ENCODE measurements around the gene PRRC2A.

PRRC2A gene

DNA sequence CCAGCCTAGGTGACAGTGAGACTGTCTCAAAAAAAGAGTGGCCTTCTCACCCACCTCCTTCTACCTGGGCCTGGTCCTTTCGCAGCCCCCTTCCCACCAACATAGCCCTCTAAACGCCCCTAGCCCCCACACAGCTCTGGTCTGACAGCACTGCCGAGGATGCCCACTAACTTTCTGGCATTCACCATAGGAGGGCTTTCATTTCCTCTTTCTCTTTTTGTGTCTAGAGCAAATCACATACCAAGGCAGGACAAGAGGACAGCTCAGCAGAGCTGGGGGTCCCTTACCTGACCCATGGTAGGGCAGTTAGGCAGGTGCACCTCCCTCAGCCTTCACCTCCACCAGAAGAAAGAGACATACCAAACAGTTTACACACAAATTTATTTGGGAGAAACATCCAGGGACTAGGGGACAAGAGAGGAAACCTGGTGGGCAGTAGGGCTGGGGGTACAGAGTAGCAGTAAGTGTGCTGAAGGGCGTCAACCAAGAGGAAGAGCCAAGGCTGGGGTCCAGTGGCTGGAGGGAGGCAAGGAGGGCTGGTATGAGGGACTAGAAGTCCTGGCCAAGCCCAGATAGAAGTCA lies 55.9 kb downstream of the PRRC2A start:
- DNase-seq = no peak

DNA sequence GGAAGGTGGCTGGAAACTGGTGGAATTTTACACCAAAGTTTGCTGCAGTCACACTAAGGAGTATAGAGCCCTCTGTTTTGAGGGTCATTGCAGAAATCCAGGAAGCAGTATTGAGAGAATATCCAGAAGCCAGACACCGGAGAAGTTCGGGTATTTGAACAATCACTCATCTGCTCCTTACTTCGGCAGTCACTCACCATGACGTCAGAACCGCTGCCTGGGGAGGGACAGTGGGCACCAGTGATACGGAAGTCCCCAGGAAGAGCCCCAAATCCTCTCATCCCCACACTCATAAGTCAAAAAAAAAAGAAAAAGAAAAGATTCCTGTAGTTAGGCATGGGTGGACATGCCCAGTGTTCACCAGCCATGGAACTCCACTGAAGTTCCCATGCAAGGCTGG lies 56.4 kb downstream of the PRRC2A start:
- DNase-seq = no peak

DNA sequence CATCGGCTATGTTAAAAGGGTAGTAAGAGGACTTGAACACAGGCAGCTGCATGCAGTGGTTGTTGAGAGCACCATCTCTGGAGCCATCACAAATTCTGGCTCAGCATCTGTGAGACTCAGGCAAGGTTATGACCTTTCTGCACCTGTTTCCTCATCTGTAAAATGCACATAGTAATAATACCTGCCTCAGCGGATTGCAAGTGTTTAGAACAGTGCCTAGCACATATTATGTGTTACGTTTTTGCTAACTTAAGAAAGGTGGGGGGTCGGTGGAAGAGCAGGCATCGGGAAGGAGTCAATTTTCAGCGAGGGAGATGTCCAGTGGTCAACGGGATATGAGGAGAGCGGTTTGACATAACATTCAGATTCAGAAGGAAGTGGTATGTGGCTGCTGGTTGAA lies 57.4 kb downstream of the PRRC2A start:
- DNase-seq = no peak

DNA sequence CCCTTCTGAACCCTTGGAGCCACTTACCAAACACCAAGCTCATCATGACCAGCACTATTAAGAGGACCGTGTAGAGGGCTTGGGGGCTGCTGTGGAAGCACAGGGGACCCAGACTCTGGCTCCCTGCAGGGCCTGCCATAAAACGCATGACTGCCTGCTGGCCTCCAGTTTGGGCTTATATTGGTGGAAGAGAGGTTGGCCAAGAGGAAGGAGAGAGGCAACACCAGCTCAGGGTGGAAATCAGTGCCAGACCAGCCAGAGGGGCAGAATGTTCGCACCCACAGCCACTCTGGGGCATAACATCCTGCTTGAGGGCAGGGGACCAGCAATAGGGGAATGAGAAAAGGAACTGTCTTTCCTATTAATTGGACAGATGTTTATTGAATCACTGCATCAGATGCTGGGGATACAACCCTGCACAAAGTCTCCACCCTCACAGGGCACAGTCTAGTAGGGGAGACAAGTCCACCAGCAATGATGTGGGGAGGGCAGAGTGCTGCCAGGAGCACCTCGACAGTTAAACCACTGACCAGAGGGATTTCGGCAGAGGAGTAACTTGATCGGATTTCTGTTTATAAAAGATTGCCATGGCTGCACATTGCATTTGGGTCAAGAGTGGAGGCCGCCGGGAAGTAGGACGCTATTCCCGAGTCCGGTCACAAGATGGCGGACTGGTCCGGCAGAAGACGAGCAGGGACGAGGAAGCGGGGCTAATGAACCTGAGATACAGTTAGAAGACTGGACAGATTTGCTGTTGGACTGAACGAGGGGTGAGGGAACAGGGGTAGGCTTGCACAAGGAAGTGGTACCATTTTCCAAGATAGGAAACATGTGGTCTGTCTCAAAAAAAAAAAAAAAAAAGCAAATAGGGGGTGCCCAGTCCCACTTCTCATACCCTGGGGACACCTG lies 60.0 kb downstream of the PRRC2A start, which contains the start of gene LY6G5C:
LY6G5C (minus strand) TSS at position 842 of the 909 bp plus-strand sequence; CDS start at position 148, 694 bp downstream.
- peak; percentile 74 for DNase-seq

DNA sequence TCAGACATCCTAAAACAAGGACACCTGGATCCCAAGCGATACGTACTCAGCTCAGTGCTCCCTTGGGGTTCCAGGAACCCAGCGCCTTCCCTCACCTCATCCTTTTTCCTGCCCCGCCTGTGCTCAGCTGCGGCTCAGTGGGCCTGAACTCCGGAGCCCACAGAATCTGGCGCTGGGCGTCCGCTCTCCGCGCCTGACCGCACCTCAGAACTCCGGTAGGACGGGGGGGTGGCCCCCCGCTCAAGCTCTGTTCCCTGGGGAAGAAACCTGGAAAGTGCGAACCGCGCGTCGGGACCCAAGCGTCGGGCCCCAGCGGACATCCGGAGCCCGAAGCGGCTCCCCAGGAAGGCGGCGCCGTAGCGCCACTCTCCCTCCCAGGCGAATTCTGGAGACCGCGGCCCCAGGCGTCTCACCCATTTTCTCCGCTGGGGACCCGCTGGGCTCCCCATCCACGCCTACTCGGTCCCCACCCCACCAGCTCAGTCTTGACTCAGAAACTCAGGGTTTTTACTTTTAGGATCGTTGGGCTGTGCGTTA lies 60.7 kb downstream of the PRRC2A start:
- DNase-seq = no peak

DNA sequence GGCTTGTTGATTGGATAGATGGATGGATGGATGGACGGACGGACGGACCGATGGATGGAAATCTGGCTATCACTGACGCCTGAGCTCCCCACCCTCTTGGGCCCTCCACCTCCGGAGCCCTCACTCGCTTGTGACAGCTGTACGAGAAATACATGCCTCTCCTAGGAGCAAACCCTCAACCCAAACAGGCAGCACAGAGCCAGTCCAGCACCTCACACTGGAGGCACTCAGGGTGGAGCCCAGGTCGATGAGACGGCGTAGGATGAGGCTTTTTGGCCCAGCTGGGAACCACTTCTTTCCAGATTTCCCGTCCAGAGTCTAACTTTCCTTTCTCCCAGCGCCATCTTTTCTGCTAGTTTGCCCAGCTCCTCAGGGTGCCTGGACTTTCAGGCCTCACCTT lies 63.1 kb downstream of the PRRC2A start:
- DNase-seq = no peak

DNA sequence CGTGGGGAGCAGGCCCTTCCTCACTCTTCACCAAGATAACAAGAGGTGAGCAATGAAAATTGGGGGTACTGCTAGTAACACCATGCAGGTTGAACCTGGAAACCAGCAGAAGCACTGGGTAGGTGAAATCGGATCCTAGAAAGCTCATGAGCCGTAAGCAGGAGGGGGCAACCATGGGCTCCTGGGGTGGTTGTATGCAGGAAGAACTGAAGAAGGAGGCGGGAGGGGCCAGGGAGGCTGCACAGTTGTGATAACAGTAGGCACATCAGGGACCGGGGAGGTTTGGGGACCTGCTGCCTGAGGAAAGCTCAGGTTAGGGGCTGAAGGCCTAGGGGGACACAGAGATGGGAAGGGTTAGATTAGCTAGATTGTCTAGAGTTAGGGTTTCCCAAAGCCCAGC lies 66.0 kb downstream of the PRRC2A start:
- DNase-seq = no peak

DNA sequence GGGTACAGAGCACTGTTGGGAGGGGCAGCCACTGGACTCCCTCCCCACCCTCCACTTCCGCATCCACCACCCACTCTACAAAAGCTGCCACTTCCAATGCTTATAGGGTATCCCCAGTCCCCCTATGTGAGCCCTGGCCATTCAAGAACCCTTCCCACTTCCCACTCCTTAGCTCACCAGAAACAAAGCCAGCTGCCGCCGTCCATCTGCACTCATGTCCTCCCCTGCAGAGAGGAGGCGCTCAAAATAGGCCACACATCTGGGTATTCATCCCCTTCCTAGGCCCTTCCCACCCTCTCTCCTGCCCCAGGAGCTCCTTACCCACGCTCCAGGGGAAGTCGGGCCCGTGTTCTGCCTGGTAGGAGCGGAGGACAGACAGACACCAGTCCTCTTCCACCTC lies 66.8 kb downstream of the PRRC2A start:
- no peak for DNase-seq
